Left cardiac atrium (tissue), 4 donors: ENCODE data around the gene MIDN. TPM values are rescaled to one million over a fixed set of nuclear protein-coding genes. Genes with fewer than 3 reads are reported as not detected.
"Not testable (repeated sequence)": the region's sequence is repeated elsewhere in the genome, so short reads cannot be mapped to it uniquely, and the experiment has no call there.

ENCODE experiments used
- ATAC-seq, 2 donors: fragments of 200-7000 bp; cut with Tn5 transposase; one replicate each; pipeline ENCODE4 v1.9.1; 2020; ENCODE audit warnings: mild to moderate bottlenecking in 2 of 2, moderate library complexity in 2 of 2
- DNase-seq: peaks from one replicate; pipeline ENCODE4 v3.0.0-alpha.2; 2020
- intact Hi-C, 2 donors: fragments of 100-400 bp; cut with DNase I; formaldehyde crosslinking; loops; one replicate each; pipeline versions ENCODE4 v1.14.1 to v1.15.1; 2022 to 2023
- total RNA-seq, 2 donors: library from RNA; stranded (reverse); fragmentation: NEBNext Ultra II Directional; extraction: Animal tissue kit (Norgen Biotek cat#: 25700); gene quantifications; one replicate each; pipeline ENCODE4 v1.2.1, GENCODE V29; 2021
- donor health status: DM: no; HTN: yes; CAD: no.
- donor health status: DM: no; HTN: yes; CAD: no; lungs with severe emphysema.
- donor health status: DM: yes; HTN: yes; CAD: no.
- donor health status: Dilated cardiomyopathy.

MIDN gene
- total RNA-seq, 2 donors from 2014 or later: 58.7 to 148 TPM

GRCh38 chr19:1294688-1295087, 46.3 kb downstream of the MIDN start:
- ATAC-seq (no peak), DNase-seq (no peak)
- intact Hi-C loops: no loop called here

- no peak for DNase-seq
- intact Hi-C loops: no loop called here
- ATAC-seq: peak; percentile 15 to 52
Measured at GRCh38 chr19:1295169-1296012, 47.0 kb downstream of the MIDN start.

GRCh38 chr19:1296078-1296477, 47.7 kb downstream of the MIDN start:
- ATAC-seq (no peak), DNase-seq (no peak)
- intact Hi-C loops: no loop called here

- DNase-seq (no peak), ATAC-seq (no peak)
- intact Hi-C loops: no loop called here
Measured at GRCh38 chr19:1296575-1297271, 48.3 kb downstream of the MIDN start.

GRCh38 chr19:1298235-1298634, 49.9 kb downstream of the MIDN start:
- intact Hi-C loops: no loop called here
- DNase-seq (no peak), ATAC-seq (no peak)

GRCh38 chr19:1299801-1300200, 51.4 kb downstream of the MIDN start:
- no peak for DNase-seq
- intact Hi-C loops: no loop called here
- ATAC-seq: no peak

- no peak for ATAC-seq
Measured at GRCh38 chr19:1300744-1301490, 52.5 kb downstream of the MIDN start.

GRCh38 chr19:1302533-1303239, 54.3 kb downstream of the MIDN start:
- DNase-seq (no peak), ATAC-seq (no peak)
- intact Hi-C loops: no loop called here

More at GRCh38 chr19:1300744-1301490, 52.5 kb downstream of the MIDN start:
- intact Hi-C loops: no loop called here
- DNase-seq: no peak

GRCh38 chr19:1304197-1304924, 56.0 kb downstream of the MIDN start:
- no peak for ATAC-seq
- intact Hi-C loops: no loop called here
- DNase-seq: no peak

- DNase-seq, intact Hi-C loops, ATAC-seq: not testable (repeated sequence)
Measured at GRCh38 chr19:1305354-1305753, 57.0 kb downstream of the MIDN start.

GRCh38 chr19:1307320-1307719, 58.9 kb downstream of the MIDN start:
- ATAC-seq (no peak), DNase-seq (no peak)
- intact Hi-C loops: no loop called here

GRCh38 chr19:1307755-1308303, 59.4 kb downstream of the MIDN start:
- DNase-seq: no peak
- intact Hi-C loops: no loop called here

GRCh38 chr19:1308718-1309117, 60.3 kb downstream of the MIDN start:
- intact Hi-C loops: no loop called here
- ATAC-seq (no peak), DNase-seq (no peak)

More at GRCh38 chr19:1307755-1308303, 59.4 kb downstream of the MIDN start:
- no peak for ATAC-seq

Other genes starting within 250 kb of the MIDN start
- under 1 TPM in 1 of 2 donors, not detected in 1; 0.06 TPM for gene GRIN3B, start 248.2 kb upstream of the MIDN start, total RNA-seq
- 100 to 1,000 TPM; 110 to 144 TPM for gene TMEM259, start 227.5 kb upstream of the MIDN start, total RNA-seq
- not detected for gene RNU6-2, start 227.1 kb upstream of the MIDN start, total RNA-seq
- 10 to 100 TPM; 74.4 to 83.8 TPM for gene CNN2, start 222.0 kb upstream of the MIDN start, total RNA-seq
- gene ABCA7, start 208.5 kb upstream of the MIDN start, total RNA-seq: 10 to 100 TPM in 1 of 2 donors, 1 to 10 TPM in 1; 7.7 to 10.0 TPM
- gene ARHGAP45, start 181.4 kb upstream of the MIDN start, total RNA-seq: 10 to 100 TPM; 10.6 to 12.6 TPM
- 100 to 1,000 TPM; 142 to 143 TPM for gene POLR2E, start 153.2 kb upstream of the MIDN start, total RNA-seq
- gene GPX4, start 144.6 kb upstream of the MIDN start, total RNA-seq: 100 to 1,000 TPM; 378 to 432 TPM
- 10 to 100 TPM; 27.2 to 64.2 TPM for gene SBNO2, start 74.3 kb upstream of the MIDN start, total RNA-seq
- 10 to 100 TPM; 48.2 to 53.0 TPM for gene STK11, start 42.8 kb upstream of the MIDN start, total RNA-seq
- gene CBARP, start 10.6 kb upstream of the MIDN start, total RNA-seq: 1 to 10 TPM; 1.6 to 3.8 TPM
- gene ATP5F1D, start 6.8 kb upstream of the MIDN start, total RNA-seq: 100 to 1,000 TPM; 540 to 639 TPM
- gene CIRBP, start 20.7 kb downstream of the MIDN start, total RNA-seq: 100 to 1,000 TPM; 229 to 379 TPM
- 10 to 100 TPM; 19.2 to 21.4 TPM for gene FAM174C, start 26.9 kb downstream of the MIDN start, total RNA-seq
- not detected for gene EFNA2, start 37.3 kb downstream of the MIDN start, total RNA-seq
- gene NDUFS7, start 135.3 kb downstream of the MIDN start, total RNA-seq: 100 to 1,000 TPM; 240 to 267 TPM
- gene GAMT, start 153.0 kb downstream of the MIDN start, total RNA-seq: 10 to 100 TPM; 36.0 to 48.1 TPM
- 10 to 100 TPM; 74.1 to 95.7 TPM for gene DAZAP1, start 159.0 kb downstream of the MIDN start, total RNA-seq
- gene RPS15, start 189.8 kb downstream of the MIDN start, total RNA-seq: 100 to 1,000 TPM; 714 to 737 TPM
- under 1 TPM; 0.18 to 0.21 TPM for gene APC2, start 201.5 kb downstream of the MIDN start, total RNA-seq
- gene C19orf25, start 230.6 kb downstream of the MIDN start, total RNA-seq: 10 to 100 TPM; 16.1 to 18.9 TPM
- gene PCSK4, start 241.8 kb downstream of the MIDN start, total RNA-seq: 1 to 10 TPM in 1 of 2 donors, under 1 TPM in 1; 0.89 to 1.6 TPM
- gene REEP6, start 242.6 kb downstream of the MIDN start, total RNA-seq: 1 to 10 TPM; 2.2 to 2.3 TPM